Measurements from ENCODE around the gene GJC2.

GJC2 gene

GRCh38 chr1:228194921-228195812, 45.4 kb downstream of the GJC2 start:
- no peak for DNase-seq (ENCODE audit: low read depth in 2 of 2)

- DNase-seq (ENCODE audit: low read depth in 2 of 2): no peak
Measured at GRCh38 chr1:228197555-228198147, 47.9 kb downstream of the GJC2 start.

- DNase-seq (ENCODE audit: low read depth in 2 of 2): no peak
Measured at GRCh38 chr1:228198977-228199590, 49.4 kb downstream of the GJC2 start.

GRCh38 chr1:228204958-228205357, 55.2 kb downstream of the GJC2 start:
- DNase-seq (ENCODE audit: low read depth in 2 of 2): no peak

GRCh38 chr1:228205526-228206436, 56.1 kb downstream of the GJC2 start:
- DNase-seq (ENCODE audit: low read depth in 2 of 2): no peak

GRCh38 chr1:228206582-228207351, 57.0 kb downstream of the GJC2 start:
- DNase-seq (ENCODE audit: low read depth in 2 of 2): no peak

GRCh38 chr1:228207381-228207810, 57.7 kb downstream of the GJC2 start:
- DNase-seq (ENCODE audit: low read depth in 2 of 2): no peak

GRCh38 chr1:228207851-228208821, 58.4 kb downstream of the GJC2 start, which contains the start of gene OBSCN:
TSS of gene OBSCN (plus strand) at chr1:228208044. CDS start at chr1:228211784, 3,740 bp downstream.
- DNase-seq (ENCODE audit: low read depth in 2 of 2): no peak

GRCh38 chr1:228208831-228209551, 59.3 kb downstream of the GJC2 start:
- DNase-seq (ENCODE audit: low read depth in 2 of 2): no peak
